Measurements from ENCODE around the gene PZP. TPM values are rescaled to one million over a fixed set of nuclear protein-coding genes. Genes with fewer than 3 reads are reported as not detected.

Gene PZP
- total RNA-seq, 4 donors from 2014 or later = 0.22 to 0.49 TPM; not detected in 2

GRCh38 chr12:9244894-9245293 is 36.7 kb upstream of the PZP start:
- TF ChIP-seq CTCF (IDR thresholded peaks at IDR 0.05; ENCODE audit: low read depth) = no peak

- no peak for TF ChIP-seq CTCF (IDR thresholded peaks at IDR 0.05; ENCODE audit: low read depth)
Measured at GRCh38 chr12:9243999-9244649, 35.9 kb upstream of the PZP start.

- no peak for TF ChIP-seq CTCF (IDR thresholded peaks at IDR 0.05; ENCODE audit: low read depth)
Measured at GRCh38 chr12:9241301-9241700, 33.1 kb upstream of the PZP start.

- no peak for TF ChIP-seq CTCF (IDR thresholded peaks at IDR 0.05; ENCODE audit: low read depth)
Measured at GRCh38 chr12:9240776-9241175, 32.6 kb upstream of the PZP start.

GRCh38 chr12:9237286-9237685 is 29.1 kb upstream of the PZP start:
- no peak for TF ChIP-seq CTCF (IDR thresholded peaks at IDR 0.05; ENCODE audit: low read depth)

GRCh38 chr12:9235519-9235918 is 27.3 kb upstream of the PZP start:
- no peak for TF ChIP-seq CTCF (IDR thresholded peaks at IDR 0.05; ENCODE audit: low read depth)

GRCh38 chr12:9227950-9228349 is 19.8 kb upstream of the PZP start:
- TF ChIP-seq CTCF (IDR thresholded peaks at IDR 0.05; ENCODE audit: low read depth) = no peak
